Gastroesophageal sphincter (tissue), 4 donors: Measurements from ENCODE around the gene CTNNA2. TPM values are rescaled to one million over a fixed set of nuclear protein-coding genes. Genes with fewer than 3 reads are reported as not detected.

ENCODE experiments used
- ATAC-seq: fragments of 150-250 bp; one replicate; pipeline ENCODE4 v1.9.1; 2016; ENCODE audit warnings: mild to moderate bottlenecking, moderate library complexity
- H3K27ac ChIP-seq, 4 donors: fragments of 200-600 bp; sonication (generic) in 3 of 4; 1 replicate in 3 of 4; 2 replicates in 1 of 4; pipeline ENCODE4 v1.5.1; 2016 to 2019
- H3K27me3 ChIP-seq: fragments of 200-600 bp; sonication (generic); one replicate; pipeline ENCODE4 v1.5.1; 2019
- H3K36me3 ChIP-seq, 2 donors: fragments of 200-600 bp; sonication (generic); one replicate each; pipeline ENCODE4 v1.5.1; 2019; ENCODE audit warnings: control low read depth in 1 of 2
- H3K4me1 ChIP-seq, 3 donors: fragments of 200-600 bp; sonication (generic); 1 replicate in 2 of 3; 2 replicates in 1 of 3; pipeline ENCODE4 v1.5.1; 2016 to 2019; ENCODE audit warnings: control low read depth in 2 of 3
- H3K4me3 ChIP-seq, 2 donors: fragments of 200-600 bp; sonication (generic); one replicate each; pipeline ENCODE4 v1.5.1; 2019; ENCODE audit warnings: mild to moderate bottlenecking in 1 of 2, moderate library complexity in 1 of 2
- H3K9me3 ChIP-seq, 3 donors: fragments of 200-600 bp; sonication (generic); one replicate each; pipeline ENCODE4 v1.5.1; 2017 to 2019; ENCODE audit warnings: control low read depth in 2 of 3
- CTCF ChIP-seq, 4 experiments: fragments of 200-600 bp in 2 of 4; fragments of 450-650 bp in 2 of 4; sonication (generic) in 1 of 4; IDR thresholded peaks; one replicate each; pipeline ENCODE4 v1.5.1; 2017 to 2019; ENCODE audit warnings: antibody characterized with exemption in 4 of 4, mild to moderate bottlenecking in 2 of 4, moderate library complexity in 2 of 4
- EP300 ChIP-seq: sonication (generic); formaldehyde crosslinking; IDR thresholded peaks from one replicate; pipeline ENCODE4 v1.6.1; 2017; ENCODE audit warnings: antibody characterized with exemption, mild to moderate bottlenecking
- POLR2A ChIP-seq, 2 donors: fragments of 450-650 bp; IDR thresholded peaks; one replicate each; pipeline ENCODE4 v1.6.1; 2017; ENCODE audit warnings: antibody characterized with exemption in 2 of 2, mild to moderate bottlenecking in 2 of 2, moderate library complexity in 1 of 2
- POLR2AphosphoS5 ChIP-seq: sonication (generic); formaldehyde crosslinking; IDR thresholded peaks from one replicate; pipeline ENCODE4 v1.6.1; 2017; ENCODE audit warnings: antibody characterized with exemption
- WGBS, 2 donors: methylation state at CpG; one replicate each; pipeline ENCODE4 v1.1.5; 2018; ENCODE audit warnings: low coverage in 1 of 2; 5-methylcytosine and 5-hydroxymethylcytosine counted together
- total RNA-seq, 4 donors: library from RNA; depleted of rRNA; stranded (reverse); fragments of >200 nt; gene quantifications; one replicate each; pipeline ENCODE4 v1.1.0, GENCODE V29; 2016

CTNNA2 gene
- total RNA-seq, 4 donors from 2014 or later, result 0.15 to 4.2 (median 0.68) TPM

- WGBS, 2 donors, result 92 to 100% methylated on average over 1 of the region's 1 CpG
- Histone ChIP-seq H3K4me1 (no peaks in the 10 kb centered on the region), H3K9me3 (no peaks in the 10 kb centered on the region), H3K27ac (no peak overlapping the region), H3K27me3 (no peaks in the 10 kb centered on the region), H3K36me3 (no peaks in the 10 kb centered on the region), H3K4me3 (no peak overlapping the region)
- TF ChIP-seq CTCF (IDR thresholded peaks at IDR 0.05) (no peak), POLR2AphosphoS5 (no peak), POLR2A (IDR thresholded peaks at IDR 0.05) (no peak), EP300 (no peak)
- no peak for ATAC-seq
These were observed 882.4 kb downstream of the CTNNA2 start for GRCh38 chr2:80395251-80395650.

- H3K4me1 ChIP-seq, result no peaks in the 10 kb centered on the region
- TF ChIP-seq EP300, result no peak
- no peak for TF ChIP-seq POLR2AphosphoS5
- TF ChIP-seq POLR2A (IDR thresholded peaks at IDR 0.05), result no peak
- no peak for TF ChIP-seq CTCF (IDR thresholded peaks at IDR 0.05)
- H3K27me3 ChIP-seq, result no peaks in the 10 kb centered on the region
- no peak overlapping the region for H3K27ac ChIP-seq
- ATAC-seq, result no peak
- no peaks in the 10 kb centered on the region for H3K36me3 ChIP-seq
- no peaks in the 10 kb centered on the region for H3K9me3 ChIP-seq
- no peak overlapping the region for H3K4me3 ChIP-seq
These were observed 883.4 kb downstream of the CTNNA2 start for GRCh38 chr2:80396276-80396675.

- WGBS, 2 donors, result 57 to 66% methylated on average over 4 of the region's 4 CpGs
- Histone ChIP-seq H3K4me1 (no peaks in the 10 kb centered on the region), H3K9me3 (no peaks in the 10 kb centered on the region), H3K27ac (no peak overlapping the region), H3K36me3 (no peaks in the 10 kb centered on the region), H3K27me3 (no peaks in the 10 kb centered on the region), H3K4me3 (no peak overlapping the region)
- ATAC-seq, result no peak
- TF ChIP-seq POLR2A (IDR thresholded peaks at IDR 0.05) (no peak), POLR2AphosphoS5 (no peak), CTCF (IDR thresholded peaks at IDR 0.05) (no peak), EP300 (no peak)
These were observed 890.2 kb downstream of the CTNNA2 start for GRCh38 chr2:80403081-80403480.

- Histone ChIP-seq H3K27ac (no peak overlapping the region), H3K4me3 (no peak overlapping the region), H3K36me3 (no peaks in the 10 kb centered on the region), H3K27me3 (no peaks in the 10 kb centered on the region), H3K4me1 (no peaks in the 10 kb centered on the region), H3K9me3 (no peaks in the 10 kb centered on the region)
- TF ChIP-seq EP300, result no peak
- no peak for ATAC-seq
- WGBS, 2 donors, result 79 to 91% methylated on average over 4 of the region's 4 CpGs
These were observed 894.5 kb downstream of the CTNNA2 start for GRCh38 chr2:80407377-80407776.

GRCh38 chr2:80410346-80410745, 897.5 kb downstream of the CTNNA2 start:
- 52 to 54% methylated on average over 3 of the region's 3 CpGs for WGBS, 2 donors

More at GRCh38 chr2:80410346-80410745, 897.5 kb downstream of the CTNNA2 start:
- no peak for ATAC-seq
- no peak overlapping the region for H3K27ac ChIP-seq
- TF ChIP-seq POLR2AphosphoS5 (no peak), POLR2A (IDR thresholded peaks at IDR 0.05) (no peak), CTCF (IDR thresholded peaks at IDR 0.05) (no peak)
- H3K4me3 ChIP-seq, result no peak overlapping the region
- H3K9me3 ChIP-seq, result peaks cover 0 to 4% (median 0%) of the 10 kb centered on the region in 3 donors
- no peaks in the 10 kb centered on the region for H3K36me3 ChIP-seq
- no peaks in the 10 kb centered on the region for H3K4me1 ChIP-seq
- no peaks in the 10 kb centered on the region for H3K27me3 ChIP-seq
